ENCODE data around the gene MRPS24.

The MRPS24 gene

DNA sequence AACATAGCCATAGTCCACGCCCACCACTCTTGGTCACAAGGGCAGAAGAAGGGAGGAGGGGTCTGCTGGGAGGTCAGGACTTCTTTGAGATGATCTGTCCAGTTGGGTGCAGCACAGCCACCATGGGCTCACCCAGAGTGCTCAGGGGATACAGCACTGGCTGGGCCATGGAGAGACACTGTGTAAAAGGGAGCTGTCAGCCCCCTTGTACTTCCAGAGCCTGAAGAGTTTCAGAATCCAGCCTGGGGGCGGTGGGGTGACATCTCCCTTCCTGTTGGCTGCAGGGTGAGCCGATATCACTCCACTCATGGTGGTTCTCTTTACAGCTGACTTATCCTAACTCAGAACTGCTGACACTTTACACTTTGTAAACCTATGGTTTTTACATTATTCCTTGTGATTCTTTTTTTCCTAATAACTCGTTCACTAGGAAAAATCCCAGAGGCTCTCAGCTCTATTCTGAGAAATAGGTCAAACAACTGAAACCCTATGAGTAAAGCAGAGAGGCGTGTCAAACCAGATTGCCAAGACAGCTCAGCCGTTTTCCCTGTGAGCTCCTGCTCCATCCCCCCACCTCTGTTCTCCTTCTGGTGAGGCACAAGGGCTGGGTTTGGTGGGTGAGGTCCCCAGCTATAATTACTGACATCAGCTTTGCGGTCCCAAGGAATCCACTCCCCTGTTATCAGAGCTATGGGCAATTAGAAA lies 3.2 kb upstream of the MRPS24 start:
- no peak for TF ChIP-seq CTCF (IDR thresholded peaks at IDR 0.05; ENCODE audit: low read depth, low read length)
- H3K9me3 ChIP-seq: no peaks in the 10 kb centered on the region; the same call in 1 of the 2 replicates
- H3K36me3 ChIP-seq: peaks cover 20% of the 10 kb centered on the region
- H3K4me3 ChIP-seq (ENCODE audit: low read depth, low read length): no peak overlapping the region
- no peak for DNase-seq
- no peaks in the 10 kb centered on the region for H3K27me3 ChIP-seq
- H3K4me1 ChIP-seq: no peaks in the 10 kb centered on the region

DNA sequence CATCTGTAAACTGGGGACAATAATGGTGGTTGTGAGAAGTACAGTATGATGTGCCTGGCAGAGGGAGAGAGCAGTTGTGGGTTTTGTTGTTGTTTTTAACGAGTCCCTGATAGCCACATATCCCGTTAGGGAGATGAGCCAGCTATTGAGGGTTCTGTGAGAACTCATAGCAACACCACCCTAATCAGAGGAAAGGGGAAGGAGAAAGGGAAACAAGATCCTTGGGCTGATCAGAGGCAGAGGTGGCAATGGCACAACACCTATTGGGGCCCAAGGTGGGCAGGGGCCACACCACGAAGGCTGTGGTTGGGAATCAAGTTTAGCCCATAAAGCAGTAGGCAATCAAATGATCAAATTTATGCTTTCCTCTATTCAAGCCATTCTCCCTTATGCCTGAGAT lies 1.7 kb upstream of the MRPS24 start:
- TF ChIP-seq CTCF (IDR thresholded peaks at IDR 0.05; ENCODE audit: low read depth, low read length): no peak

DNA sequence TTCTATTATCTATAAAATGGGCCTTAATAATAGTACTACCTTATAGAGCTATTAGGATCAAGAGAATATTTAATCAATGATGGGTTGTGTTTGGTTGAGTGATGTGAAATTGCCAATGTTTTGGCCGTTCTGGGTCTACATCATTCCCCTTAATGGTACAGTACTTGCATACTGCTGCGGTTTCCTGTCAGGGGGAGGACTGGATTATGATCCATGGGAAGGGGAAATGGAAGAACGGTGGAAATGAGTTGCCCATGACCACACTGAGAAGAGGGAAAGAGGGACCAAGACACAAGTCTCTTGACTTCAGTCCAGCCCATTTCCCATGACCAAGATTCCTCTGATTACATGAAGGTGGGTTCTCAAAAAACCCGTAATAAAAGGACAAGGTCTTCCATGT lies 999 bp upstream of the MRPS24 start:
- Histone ChIP-seq H3K36me3 (peaks cover 17% of the 10 kb centered on the region), H3K9me3 (no peaks in the 10 kb centered on the region; the same call in 1 of the 2 replicates), H3K27me3 (no peaks in the 10 kb centered on the region), H3K4me3 (ENCODE audit: low read depth, low read length) (no peak overlapping the region), H3K4me1 (no peaks in the 10 kb centered on the region)
- TF ChIP-seq CTCF (IDR thresholded peaks at IDR 0.05; ENCODE audit: low read depth, low read length): no peak
- DNase-seq: no peak

More for the DNA sequence above, 1.7 kb upstream of the MRPS24 start:
- Histone ChIP-seq H3K4me3 (ENCODE audit: low read depth, low read length) (no peak overlapping the region), H3K9me3 (no peaks in the 10 kb centered on the region; the same call in 1 of the 2 replicates), H3K4me1 (no peaks in the 10 kb centered on the region), H3K27me3 (no peaks in the 10 kb centered on the region), H3K36me3 (peaks cover 16% of the 10 kb centered on the region)
- no peak for DNase-seq

- no peak for TF ChIP-seq CTCF (IDR thresholded peaks at IDR 0.05; ENCODE audit: low read depth, low read length)
- Histone ChIP-seq H3K9me3 (no peaks in the 10 kb centered on the region; the same call in 1 of the 2 replicates), H3K4me3 (ENCODE audit: low read depth, low read length) (peak overlapping the region; percentile 86), H3K4me1 (no peaks in the 10 kb centered on the region), H3K27me3 (no peaks in the 10 kb centered on the region), H3K36me3 (peaks cover 19% of the 10 kb centered on the region)
- DNase-seq: no peak
These were observed 537 bp upstream of the MRPS24 start for GRCh38 chr7:43869867-43870240.

GRCh38 chr7:43868681-43869005 lies 674 bp downstream of the MRPS24 start:
- H3K27me3 ChIP-seq: no peaks in the 10 kb centered on the region
- no peaks in the 10 kb centered on the region; the same call in 1 of the 2 replicates for H3K9me3 ChIP-seq
- H3K4me1 ChIP-seq: no peaks in the 10 kb centered on the region
- TF ChIP-seq CTCF (IDR thresholded peaks at IDR 0.05; ENCODE audit: low read depth, low read length): no peak
- H3K4me3 ChIP-seq (ENCODE audit: low read depth, low read length): peak overlapping the region; percentile 86
- peaks cover 19% of the 10 kb centered on the region for H3K36me3 ChIP-seq
- no peak for DNase-seq

DNA sequence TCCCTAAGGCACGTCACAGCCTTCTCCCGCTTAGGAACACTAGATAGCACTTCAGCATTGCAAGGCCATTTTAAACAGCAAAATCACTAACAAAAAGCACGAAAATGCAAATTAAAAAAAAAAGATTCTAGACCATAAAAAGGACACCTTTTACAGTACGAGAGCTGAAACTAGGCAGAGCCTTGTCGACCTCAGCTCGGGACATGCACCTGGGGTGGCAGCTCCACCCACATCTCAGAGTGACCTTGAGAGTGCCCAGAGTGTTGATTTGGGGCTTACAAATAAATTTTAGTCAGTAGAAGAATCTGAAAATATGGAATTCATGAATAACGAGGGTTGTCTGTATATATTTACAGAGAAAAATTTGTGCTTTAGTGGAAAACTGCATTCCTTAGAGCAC lies 1.1 kb downstream of the MRPS24 start:
- no peaks in the 10 kb centered on the region; the same call in 1 of the 2 replicates for H3K9me3 ChIP-seq
- H3K4me3 ChIP-seq (ENCODE audit: low read depth, low read length): peak overlapping the region; percentile 86
- DNase-seq: no peak
- H3K4me1 ChIP-seq: no peaks in the 10 kb centered on the region
- peaks cover 19% of the 10 kb centered on the region for H3K36me3 ChIP-seq
- no peaks in the 10 kb centered on the region for H3K27me3 ChIP-seq
- TF ChIP-seq CTCF (IDR thresholded peaks at IDR 0.05; ENCODE audit: low read depth, low read length): no peak

Measured in BE2C (cell line).